Stimulated activated effector memory CD8-positive, alpha-beta T cell treated with anti-CD3 and anti-CD28 coated beads, Interleukin-12 subunit alpha, Interleukin-12 subunit beta, amount 100 ng/mL, for 72 hours (primary cell): Measurements from ENCODE around the gene TIMM8A.
A peak's percentile ranks its signal among the peaks of the same experiment; 100 is the strongest.
"Not testable (repeated sequence)": the region's sequence is repeated elsewhere in the genome, so short reads cannot be mapped to it uniquely, and the experiment has no call there.

Source experiments
- ATAC-seq: fragments of 150-1000 bp; cut with Tn5 transposase; 2 replicates; pipeline ENCODE4 v1.10.0; 2021
- DNase-seq, 2 donors: peaks; one replicate each; pipeline ENCODE4 v3.0.0; 2021 to 2022; ENCODE audit warnings: low spot score in 2 of 2
- H3K27ac Mint-ChIP-seq: one replicate; pipeline ENCODE4 v1.8.0; 2022; ENCODE audit warnings: mild to moderate bottlenecking, mixed read lengths
- H3K36me3 Mint-ChIP-seq: one replicate; pipeline ENCODE4 v1.8.0; 2022; ENCODE audit warnings: mild to moderate bottlenecking, mixed read lengths
- H3K4me1 Mint-ChIP-seq: one replicate; pipeline ENCODE4 v1.8.0; 2022; ENCODE audit warnings: mixed read lengths
- H3K4me3 Mint-ChIP-seq: one replicate; pipeline ENCODE4 v1.8.0; 2022; ENCODE audit warnings: mild to moderate bottlenecking, mixed read lengths
- H3K9me3 Mint-ChIP-seq: one replicate; pipeline ENCODE4 v1.8.0; 2022; ENCODE audit warnings: mixed read lengths

TIMM8A gene

GRCh38 chrX:101370888-101371504 lies 22.5 kb upstream of the TIMM8A start:
- H3K4me3 Mint-ChIP-seq: no peak overlapping the region
- no peaks in the 10 kb centered on the region for H3K36me3 Mint-ChIP-seq
- H3K4me1 Mint-ChIP-seq: no peaks in the 10 kb centered on the region
- DNase-seq: no peak
- no peak overlapping the region for H3K27ac Mint-ChIP-seq
- no peak for ATAC-seq
- no peaks in the 10 kb centered on the region for H3K9me3 Mint-ChIP-seq

DNA sequence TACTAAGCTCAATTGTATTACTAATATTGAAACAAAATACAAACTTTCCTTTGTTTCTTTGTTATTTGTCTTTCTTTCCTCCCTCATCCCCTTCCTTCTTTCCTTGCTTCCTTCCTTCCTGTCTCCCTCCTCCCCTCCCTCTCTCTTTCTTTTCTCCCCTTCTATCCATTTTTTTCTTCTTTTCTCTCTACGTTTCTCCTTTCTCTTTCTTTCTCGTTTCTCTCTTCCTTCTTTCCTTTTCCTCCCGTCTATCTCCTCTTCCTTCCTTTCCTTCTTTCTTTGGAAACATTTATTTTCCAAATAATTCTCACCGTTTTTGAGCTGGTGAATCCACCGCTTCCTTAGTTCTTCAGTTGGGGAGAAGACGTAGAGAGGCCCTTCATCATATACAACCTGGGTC lies 21.1 kb upstream of the TIMM8A start:
- H3K4me3 Mint-ChIP-seq: no peak overlapping the region
- H3K9me3 Mint-ChIP-seq: no peaks in the 10 kb centered on the region
- DNase-seq: no peak
- no peak overlapping the region for H3K27ac Mint-ChIP-seq
- no peaks in the 10 kb centered on the region for H3K36me3 Mint-ChIP-seq
- ATAC-seq: no peak
- H3K4me1 Mint-ChIP-seq: no peaks in the 10 kb centered on the region

GRCh38 chrX:101368800-101369199 lies 20.3 kb upstream of the TIMM8A start:
- Mint-ChIP-seq H3K27ac (no peak overlapping the region), H3K36me3 (no peaks in the 10 kb centered on the region), H3K4me1 (no peaks in the 10 kb centered on the region), H3K9me3 (no peaks in the 10 kb centered on the region), H3K4me3 (no peak overlapping the region)
- no peak for ATAC-seq
- no peak for DNase-seq

DNA sequence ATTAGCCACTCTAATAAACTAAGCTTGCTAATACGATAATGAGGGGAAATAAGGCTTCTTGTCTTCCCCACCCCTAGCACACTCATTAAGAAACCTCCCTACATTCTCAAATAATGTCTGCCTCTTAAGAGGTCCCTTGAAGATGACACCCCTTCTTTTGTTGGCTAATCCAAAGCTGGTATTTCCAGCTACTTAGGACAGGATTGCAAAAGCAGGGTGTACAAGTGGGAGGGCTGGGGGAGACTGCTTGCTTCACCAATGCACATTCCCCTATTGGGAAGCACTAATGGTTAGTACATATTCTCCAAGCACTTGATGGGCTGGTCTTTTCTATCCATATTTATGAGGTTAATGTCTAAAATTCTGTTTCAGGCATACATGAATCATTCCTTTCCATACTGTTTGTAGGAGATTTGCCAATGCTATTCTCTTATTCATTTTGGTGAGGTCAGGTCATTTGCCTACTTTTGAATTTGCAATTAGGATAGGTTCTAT lies 16.8 kb upstream of the TIMM8A start:
- ATAC-seq (no peak), DNase-seq (no peak)
- H3K36me3 Mint-ChIP-seq: no peaks in the 10 kb centered on the region
- no peak overlapping the region for H3K4me3 Mint-ChIP-seq
- H3K27ac Mint-ChIP-seq: no peak overlapping the region
- H3K9me3 Mint-ChIP-seq: no peaks in the 10 kb centered on the region
- no peaks in the 10 kb centered on the region for H3K4me1 Mint-ChIP-seq

DNA sequence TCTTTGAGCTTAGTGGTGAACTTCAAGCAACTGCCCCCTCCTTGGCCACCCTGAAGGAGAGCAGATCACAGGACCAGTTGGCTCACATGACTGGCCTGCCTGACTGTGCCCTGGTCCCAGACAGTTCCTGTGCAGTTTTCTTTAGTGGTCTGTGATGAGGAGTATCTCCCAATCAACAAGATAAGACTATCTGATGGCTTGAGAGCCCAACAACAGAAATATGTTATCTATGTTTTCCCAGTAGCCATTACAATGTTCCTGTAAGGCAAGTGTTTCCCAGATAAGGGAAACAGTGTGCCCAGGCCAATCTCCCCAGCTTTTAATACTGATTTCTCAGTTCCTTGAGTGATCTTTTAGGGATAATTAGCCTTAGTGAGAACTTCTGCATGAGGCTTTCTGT lies 14.2 kb upstream of the TIMM8A start:
- DNase-seq: no peak
- Mint-ChIP-seq H3K4me1 (no peaks in the 10 kb centered on the region), H3K36me3 (no peaks in the 10 kb centered on the region), H3K4me3 (no peak overlapping the region), H3K27ac (no peak overlapping the region), H3K9me3 (no peaks in the 10 kb centered on the region)
- no peak for ATAC-seq

DNA sequence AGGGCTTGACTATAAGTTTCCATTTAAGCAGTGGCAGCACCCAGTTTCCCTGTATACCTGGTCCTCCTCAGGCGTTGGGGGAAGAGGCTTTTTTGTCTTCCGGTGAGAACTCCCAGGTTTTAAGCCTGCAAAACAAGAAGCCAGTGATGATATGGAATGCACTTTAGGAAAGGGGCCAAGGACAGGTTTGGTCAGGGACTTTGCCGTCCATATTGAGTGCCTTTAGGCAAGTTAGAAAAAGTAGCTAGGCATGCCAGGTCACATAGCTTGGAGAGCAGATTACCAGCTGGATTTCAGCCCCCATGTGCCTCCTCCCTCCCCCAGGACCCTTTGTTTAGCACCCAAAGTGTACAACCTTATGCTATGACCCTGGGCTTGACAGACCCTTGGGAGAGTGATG lies 13.6 kb upstream of the TIMM8A start:
- Mint-ChIP-seq H3K36me3 (no peaks in the 10 kb centered on the region), H3K4me1 (no peaks in the 10 kb centered on the region)

DNA sequence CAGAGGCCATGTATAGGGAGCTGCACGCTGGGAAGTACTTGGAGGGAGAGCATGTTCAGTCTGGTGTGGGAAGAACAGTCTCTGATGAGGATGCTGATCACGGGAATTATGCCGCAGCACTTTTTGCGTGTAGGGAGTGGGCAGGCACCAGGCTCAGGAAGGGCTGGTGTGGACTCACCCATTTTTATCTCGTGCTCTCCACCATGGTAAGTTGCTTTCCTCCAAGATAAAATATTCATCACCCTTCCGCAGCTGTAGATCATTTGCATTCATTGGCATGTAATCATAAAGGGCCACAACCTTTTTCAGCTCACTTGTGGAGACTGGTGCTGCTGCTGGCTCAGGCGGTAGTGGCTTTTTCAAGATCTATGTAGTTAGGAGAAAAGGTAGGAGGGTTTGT lies 11.8 kb upstream of the TIMM8A start:
- DNase-seq (no peak), ATAC-seq (no peak)
- no peaks in the 10 kb centered on the region for H3K36me3 Mint-ChIP-seq
- H3K4me1 Mint-ChIP-seq: no peaks in the 10 kb centered on the region
- H3K9me3 Mint-ChIP-seq: no peaks in the 10 kb centered on the region
- H3K4me3 Mint-ChIP-seq: no peak overlapping the region
- H3K27ac Mint-ChIP-seq: no peak overlapping the region

More for the DNA sequence above, 13.6 kb upstream of the TIMM8A start:
- ATAC-seq (no peak), DNase-seq (no peak)
- no peak overlapping the region for H3K4me3 Mint-ChIP-seq
- H3K27ac Mint-ChIP-seq: no peak overlapping the region
- no peaks in the 10 kb centered on the region for H3K9me3 Mint-ChIP-seq

GRCh38 chrX:101359966-101360365 lies 11.4 kb upstream of the TIMM8A start:
- no peak for ATAC-seq
- Mint-ChIP-seq H3K4me3 (no peak overlapping the region), H3K9me3 (no peaks in the 10 kb centered on the region), H3K36me3 (no peaks in the 10 kb centered on the region), H3K4me1 (no peaks in the 10 kb centered on the region), H3K27ac (no peak overlapping the region)
- DNase-seq: no peak

GRCh38 chrX:101357166-101357795 lies 8.7 kb upstream of the TIMM8A start:
- Mint-ChIP-seq H3K9me3 (no peaks in the 10 kb centered on the region), H3K4me1 (no peaks in the 10 kb centered on the region), H3K36me3 (no peaks in the 10 kb centered on the region), H3K27ac (no peak overlapping the region), H3K4me3 (no peak overlapping the region)
- DNase-seq: no peak
- ATAC-seq: no peak

DNA sequence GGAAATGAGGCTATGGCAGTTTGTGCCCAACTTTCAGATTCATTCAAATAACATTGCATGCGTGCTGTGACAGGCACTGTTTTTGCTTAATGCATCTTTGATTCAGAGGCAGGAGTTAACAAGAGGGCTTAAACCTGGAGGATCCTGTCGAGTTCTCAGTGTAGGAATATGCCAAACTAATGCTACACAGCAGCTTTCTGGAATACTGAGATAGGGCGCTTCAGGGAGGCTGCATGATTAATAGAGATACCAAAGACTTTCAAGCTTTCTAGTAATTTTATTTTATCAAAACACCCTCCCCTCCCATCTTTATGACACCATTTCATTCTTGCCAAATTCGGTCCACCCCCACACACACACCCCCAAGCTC lies 636 bp upstream of the TIMM8A start:
- Mint-ChIP-seq H3K36me3 (peaks cover 30% of the 10 kb centered on the region), H3K4me3 (peak overlapping the region; percentile 82), H3K9me3 (no peaks in the 10 kb centered on the region), H3K4me1 (no peaks in the 10 kb centered on the region), H3K27ac (peak overlapping the region; percentile 89)
- no peak for ATAC-seq
- no peak for DNase-seq

DNA sequence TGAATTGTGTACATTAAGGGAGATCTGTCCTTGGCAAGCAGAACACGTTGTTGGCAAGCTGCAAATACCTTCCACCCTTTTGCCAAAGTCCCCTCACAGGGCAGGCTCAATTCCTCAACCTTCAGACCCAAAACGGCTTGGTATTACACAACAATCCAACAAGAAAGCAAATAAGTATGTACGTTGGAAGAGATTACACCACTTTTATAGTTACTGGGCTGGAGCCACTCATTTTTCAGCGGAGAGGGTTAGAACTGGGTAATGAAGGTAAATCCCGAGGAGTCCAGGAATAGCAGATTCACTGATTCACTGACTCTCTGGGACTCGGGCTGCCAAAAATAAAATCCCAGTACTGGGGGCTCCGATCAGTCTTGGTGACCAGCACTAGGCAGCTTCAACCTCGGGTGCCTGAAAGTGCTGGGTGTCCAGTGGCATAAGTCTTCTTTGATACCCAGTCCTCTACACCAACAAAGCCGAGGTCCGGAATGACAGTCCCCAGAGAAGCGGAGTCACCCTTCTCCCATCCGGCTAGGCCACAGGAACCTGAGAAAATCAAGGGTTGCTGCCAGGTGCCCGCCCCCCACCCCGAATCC lies 587 bp downstream of the TIMM8A start:
- peak in 1 of 2 donors; percentile 45 for DNase-seq
- H3K4me3 Mint-ChIP-seq: peak overlapping the region; percentile 82
- ATAC-seq: peak; percentile 17

GRCh38 chrX:101337776-101338271 lies 10.7 kb downstream of the TIMM8A start:
- peak overlapping the region; percentile 58 for H3K27ac Mint-ChIP-seq
- ATAC-seq: no peak
- DNase-seq: no peak
- H3K4me1 Mint-ChIP-seq: peaks cover 12% of the 10 kb centered on the region
- no peak overlapping the region for H3K4me3 Mint-ChIP-seq
- no peaks in the 10 kb centered on the region for H3K9me3 Mint-ChIP-seq
- H3K36me3 Mint-ChIP-seq: peaks cover 5% of the 10 kb centered on the region

More for the DNA sequence above, 587 bp downstream of the TIMM8A start:
- Mint-ChIP-seq H3K4me1 (no peaks in the 10 kb centered on the region), H3K9me3 (no peaks in the 10 kb centered on the region), H3K36me3 (peaks cover 38% of the 10 kb centered on the region), H3K27ac (peak overlapping the region; percentile 89)

DNA sequence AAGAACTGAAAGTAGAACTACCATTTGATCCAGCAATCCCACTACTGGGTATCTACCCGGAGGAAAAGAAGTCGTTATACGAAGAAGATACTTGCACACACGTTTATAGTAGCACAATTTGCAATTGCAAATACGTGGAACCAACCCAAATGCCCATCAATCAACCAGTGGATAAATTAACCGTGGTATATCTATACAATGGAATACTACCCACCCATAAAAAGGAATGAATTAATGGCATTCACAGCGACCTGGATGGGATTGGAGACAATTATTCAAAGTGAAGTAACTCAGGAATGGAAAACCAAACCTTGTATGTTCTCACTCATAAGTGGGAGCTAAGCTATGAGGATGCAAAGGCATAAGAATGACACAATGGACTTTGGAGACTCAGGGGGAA lies 14.2 kb downstream of the TIMM8A start:
- H3K4me3 Mint-ChIP-seq, H3K36me3 Mint-ChIP-seq, H3K27ac Mint-ChIP-seq, ATAC-seq, H3K9me3 Mint-ChIP-seq, DNase-seq: not testable (repeated sequence)
- H3K4me1 Mint-ChIP-seq: peaks cover 12% of the 10 kb centered on the region

DNA sequence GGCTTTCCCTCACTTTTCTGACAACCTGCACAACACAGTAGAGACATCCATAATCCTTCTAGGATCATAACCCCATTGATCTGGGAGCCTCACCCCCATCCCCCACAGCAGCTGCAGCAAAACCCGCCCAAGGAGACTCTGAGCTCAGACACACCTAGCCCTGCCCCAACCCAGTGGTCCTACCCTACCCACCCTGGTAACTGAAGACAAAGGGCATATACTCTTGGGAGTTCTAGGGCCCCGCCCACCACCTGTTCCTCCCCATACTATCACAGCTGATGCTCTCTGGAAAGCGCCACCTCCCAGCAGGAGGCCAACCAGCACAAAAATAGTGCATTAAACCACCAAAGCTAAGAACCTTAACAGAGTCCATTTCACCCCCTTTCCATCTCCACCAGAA lies 21.9 kb downstream of the TIMM8A start:
- not testable (repeated sequence) for H3K4me1 Mint-ChIP-seq

DNA sequence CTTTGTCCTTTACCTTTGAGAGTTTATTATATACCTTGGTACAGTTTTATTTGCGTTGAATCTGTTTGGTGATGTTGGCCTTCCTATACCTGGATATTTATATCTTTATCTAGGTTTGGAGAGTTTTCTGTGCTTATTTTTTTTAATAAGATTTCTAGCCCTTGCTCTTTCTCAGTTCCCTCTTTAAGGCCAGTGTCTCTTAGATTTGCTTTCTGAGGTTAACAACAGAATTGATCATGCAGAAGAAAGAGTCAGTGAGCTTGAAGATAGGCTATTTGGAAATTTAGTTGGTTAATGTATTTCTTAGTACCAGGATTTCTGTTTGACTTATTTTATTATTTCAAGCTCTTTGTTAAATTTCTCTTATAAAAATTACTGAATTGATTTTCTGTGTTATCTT lies 44.8 kb downstream of the TIMM8A start:
- no peaks in the 10 kb centered on the region for H3K9me3 Mint-ChIP-seq
- no peaks in the 10 kb centered on the region for H3K36me3 Mint-ChIP-seq
- no peaks in the 10 kb centered on the region for H3K4me1 Mint-ChIP-seq
- H3K27ac Mint-ChIP-seq: no peak overlapping the region
- no peak overlapping the region for H3K4me3 Mint-ChIP-seq
- DNase-seq (no peak), ATAC-seq (no peak)

More for the DNA sequence above, 21.9 kb downstream of the TIMM8A start:
- H3K27ac Mint-ChIP-seq, DNase-seq, H3K36me3 Mint-ChIP-seq, H3K9me3 Mint-ChIP-seq, ATAC-seq, H3K4me3 Mint-ChIP-seq: not testable (repeated sequence)
